B cell (primary cell): ENCODE data around the gene PAN3.

ENCODE experiments used
- CTCF ChIP-seq: fragments of 200-600 bp; IDR thresholded peaks from one replicate; pipeline ENCODE4 v1.8.0; 2022; ENCODE audit warnings: antibody characterized with exemption, mild to moderate bottlenecking
- EZH2 ChIP-seq: IDR thresholded peaks from 2 replicates; pipeline ENCODE4 v1.6.1; 2012; ENCODE audit warnings: borderline replicate concordance, low read depth, mild to moderate bottlenecking, moderate library complexity, low read length; ENCODE audit not compliant: insufficient read depth, poor library complexity, severe bottlenecking

DNA sequence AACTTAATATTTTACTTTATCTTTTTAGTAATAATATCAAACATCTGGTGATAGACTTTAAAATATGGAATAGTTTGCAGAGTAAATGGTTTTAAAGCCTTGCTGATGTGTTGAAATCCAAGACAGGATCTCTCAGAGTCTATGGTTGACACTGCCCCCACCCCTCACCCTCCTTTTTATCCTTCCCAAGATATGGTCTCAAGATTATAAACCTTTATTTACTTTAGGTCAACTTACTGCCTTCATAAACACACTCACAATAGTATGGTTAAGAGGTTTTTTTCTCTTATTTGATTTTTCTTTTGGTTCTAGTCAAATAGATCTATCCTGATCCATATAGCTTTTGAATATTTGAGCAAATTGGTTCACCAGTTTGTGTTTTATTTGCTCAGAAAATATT is 39.0 kb downstream of the PAN3 start:
- TF ChIP-seq CTCF (no peak), EZH2 (no peak)
